Lower leg skin (tissue), 3 donors: ENCODE measurements around the gene EP400.

ENCODE experiments used
- CTCF ChIP-seq, 3 donors: fragments of 450-650 bp; IDR thresholded peaks; one replicate each; pipeline ENCODE4 v1.5.1; 2016; ENCODE audit warnings: antibody characterized with exemption in 3 of 3, mild to moderate bottlenecking in 3 of 3, moderate library complexity in 2 of 3
- POLR2A ChIP-seq, 2 donors: fragments of 450-650 bp; IDR thresholded peaks; one replicate each; pipeline ENCODE4 v1.6.1; 2016 to 2017; ENCODE audit warnings: antibody characterized with exemption in 2 of 2, mild to moderate bottlenecking in 1 of 2, moderate library complexity in 1 of 2

DNA sequence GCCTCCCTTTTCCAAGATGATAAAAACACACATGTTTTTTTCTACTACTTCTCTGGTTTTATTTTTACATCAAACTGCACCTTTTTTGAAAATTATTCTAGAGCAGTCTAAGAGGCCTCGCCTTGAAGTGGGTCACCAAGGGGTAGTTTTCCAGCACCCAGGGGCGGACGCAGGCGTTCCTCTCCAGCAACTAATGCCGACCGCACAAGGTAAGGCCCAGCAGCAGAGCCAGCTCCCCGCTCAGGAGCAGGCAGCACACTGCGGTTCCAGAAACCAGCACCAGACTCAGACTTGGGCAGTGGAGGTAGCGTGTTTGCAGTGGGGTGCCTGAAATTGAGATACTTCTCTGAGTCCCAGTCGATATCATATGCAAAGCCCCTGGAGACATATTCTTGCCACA, 31.6 kb downstream of the EP400 start:
- TF ChIP-seq CTCF (IDR thresholded peaks at IDR 0.05) (no peak), POLR2A (IDR thresholded peaks at IDR 0.05) (no peak)
